HEK293 (cell line): ENCODE data around the gene COL6A1.

Source experiments
- CTCF ChIA-PET: fragments of 350-600 bp; formaldehyde crosslinking; extraction: SDS; loops from one replicate; lab custom pipeline; 2021; ENCODE audit warnings: antibody characterized with exemption; lab: Yijun Ruan, JAX
- POLR2A ChIA-PET: fragments of 300-600 bp; formaldehyde crosslinking; extraction: SDS; loops from one replicate; lab custom pipeline; 2020; ENCODE audit warnings: antibody characterized with exemption, inconsistent platforms; lab: Yijun Ruan, JAX
- H3K27ac ChIP-seq: fragments of 200-500 bp; sonication (Bioruptor generic); 2 replicates; pipeline ENCODE4 v1.5.1; 2014; ENCODE audit warnings: low read depth, low read length, control low read depth, inconsistent platforms; ENCODE audit errors: extremely low read depth
- H3K36me3 ChIP-seq, 2 experiments: fragments of 200-500 bp in 1 of 2; sonication (Bioruptor generic) in 1 of 2; 1 replicate in 1 of 2; 2 replicates in 1 of 2; pipeline ENCODE4 v1.5.1; 2014 to 2017; ENCODE audit warnings: inconsistent platforms in 2 of 2, low read length in 2 of 2; ENCODE audit not compliant: control insufficient read depth in 2 of 2, insufficient read depth in 1 of 2
- H3K4me1 ChIP-seq: fragments of 200-500 bp; sonication (Bioruptor generic); 2 replicates; pipeline ENCODE4 v1.5.1; 2014; ENCODE audit warnings: mild to moderate bottlenecking, low read length, inconsistent platforms; ENCODE audit not compliant: control insufficient read depth, insufficient read depth
- H3K4me3 ChIP-seq: 2 replicates; pipeline ENCODE4 v1.5.1; 2011; ENCODE audit warnings: low read depth, mild to moderate bottlenecking, control low read depth, low read length, moderate library complexity
- H3K9me3 ChIP-seq: fragments of 200-500 bp; sonication (Bioruptor generic); 2 replicates; pipeline ENCODE4 v1.5.1; 2014; ENCODE audit warnings: low read depth, low read length, inconsistent platforms; ENCODE audit not compliant: control insufficient read depth, insufficient read depth
- ATF2 ChIP-seq: fragments of 450-650 bp; formaldehyde crosslinking; IDR thresholded peaks from 2 replicates; pipeline ENCODE4 v1.5.1; 2016; ENCODE audit warnings: missing biosample characterization, missing genetic modification characterization, low read depth
- FEZF1 ChIP-seq: fragments of 450-650 bp; formaldehyde crosslinking; IDR thresholded peaks from 2 replicates; pipeline ENCODE4 v1.5.1; 2016; ENCODE audit warnings: missing biosample characterization, missing genetic modification characterization
- OSR2 ChIP-seq: fragments of 450-650 bp; formaldehyde crosslinking; IDR thresholded peaks from 2 replicates; pipeline ENCODE4 v1.5.1; 2016; ENCODE audit warnings: missing biosample characterization, missing genetic modification characterization
- SETDB1 ChIP-seq: IDR thresholded peaks from one replicate; pipeline ENCODE4 v1.6.1; 2017; ENCODE audit warnings: mild to moderate bottlenecking, low read length, moderate library complexity, mixed read lengths; ENCODE audit not compliant: insufficient read length
- SP2 ChIP-seq: fragments of 450-650 bp; formaldehyde crosslinking; IDR thresholded peaks from 2 replicates; pipeline ENCODE4 v1.5.1; 2016; ENCODE audit warnings: missing biosample characterization, missing genetic modification characterization
- TRIM28 ChIP-seq: IDR thresholded peaks from 2 replicates; pipeline ENCODE4 v1.6.1; 2011; ENCODE audit warnings: low read length, control low read depth, borderline replicate concordance
- WT1 ChIP-seq: fragments of 450-650 bp; formaldehyde crosslinking; IDR thresholded peaks from 2 replicates; pipeline ENCODE4 v1.5.1; 2016; ENCODE audit warnings: missing biosample characterization, missing genetic modification characterization
- ZBTB1 ChIP-seq: fragments of 450-650 bp; formaldehyde crosslinking; IDR thresholded peaks from 2 replicates; pipeline ENCODE4 v1.5.1; 2016; ENCODE audit warnings: missing biosample characterization, missing genetic modification characterization
- ZBTB21 ChIP-seq: fragments of 450-650 bp; formaldehyde crosslinking; IDR thresholded peaks from 2 replicates; pipeline ENCODE4 v1.5.1; 2017; ENCODE audit warnings: missing biosample characterization, missing genetic modification characterization
- ZBTB26 ChIP-seq: fragments of 450-650 bp; formaldehyde crosslinking; optimal IDR thresholded peaks from 2 replicates; pipeline ENCODE3; 2016; ENCODE audit warnings: missing biosample characterization, mild to moderate bottlenecking, missing genetic modification characterization
- ZBTB44 ChIP-seq: fragments of 450-650 bp; IDR thresholded peaks from 2 replicates; pipeline ENCODE4 v1.5.1; 2018; ENCODE audit warnings: missing biosample characterization, mild to moderate bottlenecking, missing genetic modification characterization
- ZBTB7A ChIP-seq: fragments of 450-650 bp; formaldehyde crosslinking; IDR thresholded peaks from 2 replicates; pipeline ENCODE4 v1.5.1; 2016; ENCODE audit warnings: low read depth, missing biosample characterization, missing genetic modification characterization
- ZIC2 ChIP-seq: fragments of 450-650 bp; formaldehyde crosslinking; IDR thresholded peaks from 2 replicates; pipeline ENCODE4 v1.5.1; 2016; ENCODE audit warnings: missing biosample characterization, missing genetic modification characterization
- ZNF10 ChIP-seq: fragments of 450-650 bp; formaldehyde crosslinking; IDR thresholded peaks from 2 replicates; pipeline ENCODE4 v1.5.1; 2017; ENCODE audit warnings: missing biosample characterization, missing genetic modification characterization
- ZNF121 ChIP-seq: fragments of 450-650 bp; formaldehyde crosslinking; IDR thresholded peaks from 2 replicates; pipeline ENCODE4 v1.5.1; 2016; ENCODE audit warnings: missing biosample characterization, missing genetic modification characterization
- ZNF148 ChIP-seq: fragments of 450-650 bp; formaldehyde crosslinking; IDR thresholded peaks from 2 replicates; pipeline ENCODE4 v1.5.0; 2017; ENCODE audit warnings: missing biosample characterization, missing genetic modification characterization, borderline replicate concordance
- ZNF202 ChIP-seq: fragments of 450-650 bp; formaldehyde crosslinking; IDR thresholded peaks from 2 replicates; pipeline ENCODE4 v1.5.1; 2016; ENCODE audit warnings: missing biosample characterization, missing genetic modification characterization, borderline replicate concordance
- ZNF266 ChIP-seq: fragments of 450-650 bp; formaldehyde crosslinking; IDR thresholded peaks from 2 replicates; pipeline ENCODE4 v1.5.1; 2016; ENCODE audit warnings: missing biosample characterization, missing genetic modification characterization, low read depth
- ZNF302 ChIP-seq: fragments of 450-650 bp; formaldehyde crosslinking; IDR thresholded peaks from 2 replicates; pipeline ENCODE4 v1.5.1; 2016; ENCODE audit warnings: missing biosample characterization, missing genetic modification characterization, low read depth
- ZNF311 ChIP-seq: fragments of 450-650 bp; formaldehyde crosslinking; IDR thresholded peaks from 2 replicates; pipeline ENCODE4 v1.5.1; 2017; ENCODE audit warnings: missing biosample characterization, missing genetic modification characterization, borderline replicate concordance
- ZNF513 ChIP-seq: fragments of 450-650 bp; IDR thresholded peaks from 2 replicates; pipeline ENCODE4 v1.5.1; 2018; ENCODE audit warnings: missing biosample characterization, missing genetic modification characterization
- ZNF629 ChIP-seq: fragments of 450-650 bp; formaldehyde crosslinking; IDR thresholded peaks from 2 replicates; pipeline ENCODE4 v1.5.1; 2017; ENCODE audit warnings: missing biosample characterization, missing genetic modification characterization
- TF ChIP-seq, protein P1 (sequence below): fragments of 450-650 bp; formaldehyde crosslinking; IDR thresholded peaks from 2 replicates; pipeline ENCODE4 v1.5.1; 2017; ENCODE audit warnings: missing biosample characterization, missing genetic modification characterization
- TF ChIP-seq, protein P2 (sequence below): fragments of 450-650 bp; formaldehyde crosslinking; IDR thresholded peaks from 2 replicates; pipeline ENCODE4 v1.5.1; 2016; ENCODE audit warnings: missing biosample characterization, missing genetic modification characterization

The COL6A1 gene

GRCh38 chr21:46028573-46029091 lies 47.1 kb downstream of the COL6A1 start:
- no peaks in the 10 kb centered on the region for H3K4me1 ChIP-seq
- H3K36me3 ChIP-seq = no peaks in the 10 kb centered on the region
- no peak overlapping the region for H3K4me3 ChIP-seq
- TF ChIP-seq ZNF10 (tag by site-specific recombination) (no peak), ZNF121 (tag by site-specific recombination) (no peak), ZNF148 (no peak), ZBTB7A (tag by site-specific recombination) (no peak), SP2 (tag by site-specific recombination) (no peak), WT1 (no peak), ZNF266 (tag by site-specific recombination) (no peak), FEZF1 (tag by site-specific recombination) (no peak), ZNF513 (tag by site-specific recombination) (no peak), ZBTB1 (no peak), ZBTB44 (no peak), ZNF202 (no peak), ZNF311 (tag by site-specific recombination) (no peak), ZNF302 (tag by site-specific recombination) (no peak)
- TF ChIP-seq, protein P1, sequence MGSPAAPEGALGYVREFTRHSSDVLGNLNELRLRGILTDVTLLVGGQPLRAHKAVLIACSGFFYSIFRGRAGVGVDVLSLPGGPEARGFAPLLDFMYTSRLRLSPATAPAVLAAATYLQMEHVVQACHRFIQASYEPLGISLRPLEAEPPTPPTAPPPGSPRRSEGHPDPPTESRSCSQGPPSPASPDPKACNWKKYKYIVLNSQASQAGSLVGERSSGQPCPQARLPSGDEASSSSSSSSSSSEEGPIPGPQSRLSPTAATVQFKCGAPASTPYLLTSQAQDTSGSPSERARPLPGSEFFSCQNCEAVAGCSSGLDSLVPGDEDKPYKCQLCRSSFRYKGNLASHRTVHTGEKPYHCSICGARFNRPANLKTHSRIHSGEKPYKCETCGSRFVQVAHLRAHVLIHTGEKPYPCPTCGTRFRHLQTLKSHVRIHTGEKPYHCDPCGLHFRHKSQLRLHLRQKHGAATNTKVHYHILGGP (tag by site-specific recombination) = no peak
- CTCF ChIA-PET = interaction anchor here (0.6 to 0.8 kb wide), 2 partner anchors 49 to 203 kb away, joined by 4 to 7 read pairs; no protein-coding TSS in a partner anchor
- no peak overlapping the region for H3K27ac ChIP-seq
- no peaks in the 10 kb centered on the region for H3K9me3 ChIP-seq
- POLR2A ChIA-PET = no interaction called here

DNA sequence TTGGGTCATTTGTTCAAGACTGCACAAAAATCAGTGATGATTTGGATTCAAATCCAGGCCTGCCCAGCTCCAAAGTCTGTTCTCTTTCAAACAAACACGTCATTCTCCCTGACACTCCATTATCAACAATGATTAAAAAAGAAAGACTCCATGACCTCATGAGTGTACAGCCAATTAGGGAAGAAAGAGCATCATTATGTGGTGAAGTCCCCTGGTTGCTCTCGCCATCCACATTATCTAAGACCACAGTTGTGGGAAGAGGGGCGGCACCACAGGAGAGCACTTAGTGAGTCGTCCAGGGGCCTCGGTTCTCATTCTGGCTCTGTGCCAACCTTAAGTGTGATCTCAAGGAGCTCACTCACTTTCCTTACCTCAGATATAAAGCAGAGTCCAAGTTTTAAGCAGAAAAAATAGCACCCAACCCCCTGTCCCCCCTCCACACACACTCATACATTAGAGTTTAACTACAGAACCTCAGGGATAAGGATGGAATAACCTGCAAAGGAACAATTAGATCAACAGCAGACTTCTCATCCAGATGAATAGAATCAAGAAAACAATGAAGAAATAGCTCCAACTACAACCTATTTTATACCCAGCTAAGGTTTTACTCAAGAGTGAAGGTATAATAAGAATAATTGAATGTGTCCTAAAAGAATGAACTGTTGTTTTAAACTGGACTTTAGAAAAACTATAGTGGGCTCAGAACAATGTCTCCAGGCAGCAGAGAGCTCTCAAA lies 47.8 kb downstream of the COL6A1 start:
- Histone ChIP-seq H3K36me3 (no peaks in the 10 kb centered on the region), H3K27ac (no peak overlapping the region), H3K4me3 (no peak overlapping the region), H3K9me3 (no peaks in the 10 kb centered on the region), H3K4me1 (no peaks in the 10 kb centered on the region)
- ChIA-PET CTCF (interaction anchor here (0.5 kb wide), 1 partner anchor 63 kb away, joined by 3 read pairs; no protein-coding TSS in a partner anchor), POLR2A (no interaction called here)
- TF ChIP-seq OSR2 (tag by site-specific recombination) (no peak), ZBTB21 (tag by site-specific recombination) (0 out of 2 replicates have a peak, but pooled peaks have one; percentile 39), SETDB1 (peak; percentile 61), ATF2 (tag by site-specific recombination) (peak; percentile 36; the same call in 1 of the 2 replicates), ZNF629 (tag by site-specific recombination) (0 out of 2 replicates have a peak, but pooled peaks have one; percentile 10), ZBTB26 (tag by site-specific recombination) (no peak), TRIM28 (peak; percentile 84; the same call in 1 of the 2 replicates), ZIC2 (0 out of 2 replicates have a peak, but pooled peaks have one; percentile 22)
- TF ChIP-seq, protein P2, sequence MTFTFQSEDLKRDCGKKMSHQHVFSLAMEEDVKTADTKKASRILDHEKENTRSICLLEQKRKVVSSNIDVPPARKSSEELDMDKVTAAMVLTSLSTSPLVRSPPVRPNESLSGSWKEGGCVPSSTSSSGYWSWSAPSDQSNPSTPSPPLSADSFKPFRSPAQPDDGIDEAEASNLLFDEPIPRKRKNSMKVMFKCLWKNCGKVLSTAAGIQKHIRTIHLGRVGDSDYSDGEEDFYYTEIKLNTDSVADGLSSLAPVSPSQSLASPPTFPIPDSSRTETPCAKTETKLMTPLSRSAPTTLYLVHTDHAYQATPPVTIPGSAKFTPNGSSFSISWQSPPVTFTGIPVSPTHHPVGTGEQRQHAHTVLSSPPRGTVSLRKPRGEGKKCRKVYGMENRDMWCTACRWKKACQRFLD (tag by site-specific recombination) = no peak
